NOMO-1 (cell line): Measurements from ENCODE around the gene SSNA1.
A peak's percentile ranks its signal among the peaks of the same experiment; 100 is the strongest.

Source experiments
- DNase-seq, 2 experiments: peaks; one replicate each; lab custom pipeline; 2025; ENCODE audit not compliant: unreplicated experiment in 2 of 2; lab: John Stamatoyannopoulos, UW

SSNA1 gene

DNA sequence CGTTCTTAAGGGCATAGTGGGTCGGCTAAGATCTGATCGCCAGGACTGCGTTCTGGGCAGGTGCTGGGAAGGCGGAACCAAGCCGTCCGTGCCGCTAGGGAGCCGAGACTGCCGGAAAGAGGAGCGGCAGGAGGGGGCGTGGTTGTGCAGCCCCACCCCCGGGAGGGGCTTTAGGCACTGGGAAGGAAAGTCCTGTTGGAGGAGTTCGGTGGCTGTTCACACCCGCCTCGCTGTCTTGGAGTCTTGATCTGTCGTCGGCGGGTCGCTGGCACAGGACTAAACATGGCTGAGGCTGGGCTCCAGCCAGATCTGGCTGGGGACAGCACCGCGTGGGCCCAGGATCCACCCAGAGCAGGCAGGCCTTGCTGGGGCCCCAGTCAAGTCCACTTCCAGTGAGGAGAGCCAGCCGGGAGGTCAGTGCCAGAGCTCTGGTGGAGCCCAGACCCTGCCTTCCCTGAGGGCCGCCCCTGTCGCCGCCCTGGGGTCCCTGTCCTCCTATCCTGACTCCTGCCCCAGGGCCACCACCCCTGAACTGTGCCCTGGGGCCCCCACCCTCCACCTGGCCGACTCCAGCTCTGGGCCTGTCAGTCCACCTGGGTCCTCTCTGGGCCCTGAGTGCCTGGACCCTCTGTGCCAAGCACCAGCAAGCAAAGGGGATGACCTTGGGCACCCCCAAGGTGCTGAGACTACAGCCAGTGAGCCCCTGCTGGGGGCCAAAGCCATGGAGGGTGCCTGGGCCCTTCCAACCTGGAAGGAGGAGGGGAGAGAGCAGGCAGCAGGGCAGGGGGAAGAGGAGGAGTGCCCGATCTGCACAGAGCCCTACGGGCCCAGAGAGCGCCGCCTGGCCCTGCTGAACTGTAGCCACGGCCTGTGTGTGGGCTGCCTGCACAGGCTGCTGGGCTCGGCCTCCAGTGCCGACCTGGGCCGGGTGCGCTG, 29.1 kb downstream of the SSNA1 start:
- no peak for DNase-seq

DNA sequence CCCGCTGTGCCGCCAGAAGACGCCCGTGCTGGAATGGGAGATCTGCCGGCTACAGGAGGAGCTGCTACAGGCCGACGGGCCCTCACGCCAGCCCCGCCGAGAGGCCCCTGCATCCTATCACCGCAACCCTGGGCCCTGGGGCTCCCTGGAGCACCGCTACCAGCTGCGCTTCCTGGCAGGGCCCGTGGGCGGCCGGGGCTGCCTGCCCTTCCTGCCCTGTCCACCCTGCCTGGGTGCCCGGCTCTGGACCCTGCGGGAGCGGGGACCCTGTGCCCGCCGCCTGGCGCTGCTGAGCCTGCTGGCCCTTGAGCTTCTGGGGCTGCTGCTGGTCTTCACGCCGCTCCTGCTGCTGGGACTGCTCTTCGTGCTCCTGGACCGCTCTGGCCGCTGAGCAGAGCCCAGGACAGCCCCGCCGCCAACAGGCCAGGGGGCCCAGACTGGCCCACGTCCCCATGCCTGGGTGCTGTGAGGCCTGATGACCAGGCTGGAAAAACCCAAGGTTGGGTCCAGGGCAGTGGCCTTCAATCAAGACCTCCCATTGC, 29.8 kb downstream of the SSNA1 start:
- no peak for DNase-seq

DNA sequence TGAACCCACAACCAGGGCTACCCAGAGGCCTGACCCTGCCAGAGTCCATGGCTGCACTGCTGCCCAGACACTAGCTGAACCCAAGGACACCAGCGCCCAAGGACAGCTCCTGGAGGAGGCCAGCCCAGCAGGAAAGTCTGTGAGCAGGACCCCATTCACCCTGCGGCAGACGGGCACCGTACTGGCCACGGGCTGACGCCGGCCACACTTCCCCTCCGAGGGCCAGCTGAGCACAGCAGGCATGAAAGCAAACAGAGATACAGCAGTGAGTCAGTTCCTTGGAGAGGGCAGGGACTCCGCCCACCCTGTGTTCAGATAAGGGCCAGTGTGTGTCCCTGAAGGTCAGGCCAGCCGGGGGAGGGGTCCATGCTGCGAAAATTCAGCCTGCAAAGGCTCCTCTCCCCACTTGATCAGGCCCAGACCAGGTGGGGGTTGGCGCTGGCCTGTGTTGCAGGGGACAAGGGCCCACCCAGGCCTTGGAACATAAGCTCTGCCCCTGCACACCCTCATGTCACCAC, 30.3 kb downstream of the SSNA1 start:
- DNase-seq = no peak

DNA sequence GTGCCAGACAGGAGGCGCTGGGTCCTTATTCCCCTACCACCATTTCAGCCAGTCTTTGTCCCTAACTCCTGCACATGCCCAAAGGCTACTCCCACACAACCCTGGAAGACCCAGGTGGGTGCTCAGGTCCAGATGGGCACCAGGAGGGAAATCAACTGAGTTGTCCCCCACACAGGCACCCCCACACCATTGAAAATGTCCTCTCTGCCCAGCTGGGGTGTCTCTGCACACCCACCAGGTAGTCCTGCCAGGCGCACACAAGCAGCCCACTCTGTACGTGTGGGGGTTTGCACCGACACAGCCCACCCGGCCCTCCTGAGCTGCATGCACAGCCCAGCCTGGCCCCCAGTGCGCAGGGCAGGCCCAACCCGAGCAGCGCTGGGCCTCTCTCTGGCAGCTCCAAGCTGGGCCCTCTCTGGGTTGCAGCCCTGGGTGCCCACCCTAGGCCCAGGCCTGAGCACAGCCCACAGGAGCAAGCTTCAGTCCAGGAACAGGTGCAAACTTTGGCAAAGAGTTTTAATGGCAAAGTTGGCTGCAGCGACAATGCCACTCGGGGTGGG, 31.4 kb downstream of the SSNA1 start:
- DNase-seq = no peak

DNA sequence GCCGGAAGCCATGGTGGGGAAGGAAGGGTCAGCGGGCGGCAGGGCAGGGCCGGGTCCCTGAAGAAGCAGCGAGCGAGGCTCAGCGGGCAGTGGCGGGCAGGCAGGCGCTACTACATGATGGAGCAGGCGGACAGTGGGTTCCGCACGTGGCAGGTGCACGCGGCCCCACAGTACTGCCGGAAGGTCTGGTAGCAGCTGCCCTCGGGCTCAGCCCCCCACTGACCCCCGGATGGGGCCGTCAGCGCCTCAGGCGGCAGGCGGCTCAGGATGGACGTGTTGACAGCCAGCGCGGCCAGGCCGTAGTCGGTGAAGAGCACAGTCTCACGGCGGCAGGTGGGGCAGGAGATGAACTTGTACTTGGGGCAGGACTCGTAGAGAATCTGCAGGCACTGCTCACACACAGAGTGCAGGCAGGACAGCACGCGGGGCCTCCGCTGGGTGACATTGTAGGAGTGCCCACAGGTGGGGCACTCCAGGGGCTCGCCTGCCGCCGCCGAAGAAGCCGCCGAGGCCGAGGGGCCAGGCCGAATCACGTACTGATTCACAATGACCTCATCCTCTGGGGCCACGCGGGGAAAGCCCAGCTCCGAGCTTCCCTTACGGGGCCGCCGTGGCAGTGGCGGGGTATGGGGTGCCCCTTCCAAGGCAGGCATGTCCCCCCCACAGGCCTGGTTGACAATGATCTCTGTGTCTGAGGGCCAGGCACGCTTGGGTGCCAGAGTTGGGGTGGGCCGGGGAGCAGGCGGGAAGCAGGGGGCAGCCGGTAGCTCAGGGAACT, 32.0 kb downstream of the SSNA1 start:
- DNase-seq = no peak

DNA sequence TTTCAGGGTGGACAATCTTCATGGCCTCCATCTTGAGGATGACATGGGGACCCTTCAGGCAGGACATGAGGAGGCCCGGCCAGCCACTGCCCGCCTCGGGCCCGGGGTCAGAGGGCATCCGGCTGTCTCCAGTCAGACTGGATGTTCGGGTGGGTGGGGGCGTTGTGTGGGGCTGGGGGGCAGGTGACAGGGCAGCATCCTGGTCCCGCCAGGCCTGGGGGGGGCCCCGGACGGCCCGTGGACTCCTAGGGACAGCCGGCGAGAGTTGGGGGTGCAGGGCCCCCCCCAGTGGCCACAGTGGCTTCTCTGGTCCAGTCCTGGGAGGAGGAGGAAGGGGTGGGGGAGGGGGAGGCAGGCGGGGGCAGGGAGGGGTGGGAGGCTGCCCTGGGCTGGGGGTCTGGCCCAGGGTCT, 32.6 kb downstream of the SSNA1 start:
- no peak for DNase-seq

DNA sequence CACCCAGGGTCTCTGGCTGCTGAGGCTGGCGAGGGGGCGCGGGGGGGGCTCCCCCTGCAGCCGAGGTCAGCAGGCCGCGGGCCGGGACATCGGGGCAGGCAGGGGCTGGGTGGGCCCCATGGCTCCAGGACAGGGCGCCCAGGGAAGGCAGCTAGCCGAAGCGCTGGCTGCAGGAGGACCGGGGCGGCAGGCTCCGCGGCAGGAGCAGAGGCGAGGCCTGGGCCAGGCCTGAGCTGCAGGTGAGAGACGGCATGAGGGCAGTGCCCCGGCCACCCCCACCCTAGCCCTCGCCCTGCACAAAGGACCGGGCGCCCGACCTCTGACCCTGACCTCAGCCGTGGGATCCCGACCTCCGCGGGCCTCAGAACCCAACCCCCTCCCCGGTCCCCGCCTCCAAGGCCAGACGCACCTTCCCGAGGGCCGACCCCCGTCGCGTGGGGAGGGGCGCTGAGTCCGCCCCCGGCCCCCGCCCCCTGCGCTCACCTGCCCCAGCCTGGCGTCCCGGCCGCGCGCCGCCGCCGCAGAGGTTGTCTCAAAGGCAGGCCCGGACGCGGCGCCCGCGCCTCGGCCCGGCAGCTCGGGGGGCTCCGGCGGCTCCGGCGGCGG, 33.1 kb downstream of the SSNA1 start:
- no peak for DNase-seq

DNA sequence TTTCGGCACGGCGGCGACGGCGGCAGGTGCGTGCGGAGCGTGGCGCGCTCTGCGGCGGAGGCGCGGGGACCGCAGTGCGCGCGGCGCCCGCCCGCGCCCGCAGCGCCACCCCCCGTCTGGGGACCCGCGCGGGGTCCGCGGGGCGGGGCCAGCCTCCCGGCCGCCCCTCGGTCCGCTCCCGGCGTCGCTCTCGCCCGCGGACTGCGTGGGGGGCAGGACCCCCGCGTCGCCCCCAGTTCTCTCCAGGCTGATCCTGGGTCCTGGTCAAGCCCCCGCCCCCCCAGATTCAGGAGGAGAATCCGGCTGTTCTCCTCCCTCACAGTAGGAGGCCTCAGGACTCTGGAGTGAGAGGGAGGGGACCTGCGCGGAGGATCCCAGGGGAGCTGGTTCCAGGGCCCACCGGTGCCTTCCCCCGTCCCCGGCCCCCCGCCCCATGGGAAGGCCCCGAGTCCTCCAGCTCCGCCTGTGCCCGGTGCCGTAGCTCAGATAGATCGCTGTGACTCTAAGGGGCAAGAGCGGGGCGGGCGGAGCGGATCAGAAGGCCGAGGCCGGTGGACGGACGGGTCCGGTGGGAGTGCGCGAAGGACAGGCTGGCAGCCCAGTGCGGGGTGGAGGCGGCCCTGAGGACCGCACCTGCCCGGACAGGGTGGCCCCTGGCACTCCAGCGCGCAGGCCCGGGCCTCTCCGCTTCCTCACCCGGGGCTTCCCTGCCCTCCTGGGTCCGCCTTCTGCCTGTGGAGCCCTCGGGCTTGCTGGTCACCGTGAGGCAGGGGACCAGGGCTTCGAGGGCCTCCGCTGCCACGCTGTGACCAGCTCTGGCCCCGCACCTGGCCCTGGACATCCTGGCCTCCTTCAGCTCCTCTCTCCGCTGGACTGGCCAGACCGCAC, 34.0 kb downstream of the SSNA1 start, which contains the start of gene RNF208:
Gene RNF208 (minus strand): TSS at position 51 of the 888 bp plus-strand sequence. CDS start 1,028 bp downstream, outside the sequence.
- no peak for DNase-seq

DNA sequence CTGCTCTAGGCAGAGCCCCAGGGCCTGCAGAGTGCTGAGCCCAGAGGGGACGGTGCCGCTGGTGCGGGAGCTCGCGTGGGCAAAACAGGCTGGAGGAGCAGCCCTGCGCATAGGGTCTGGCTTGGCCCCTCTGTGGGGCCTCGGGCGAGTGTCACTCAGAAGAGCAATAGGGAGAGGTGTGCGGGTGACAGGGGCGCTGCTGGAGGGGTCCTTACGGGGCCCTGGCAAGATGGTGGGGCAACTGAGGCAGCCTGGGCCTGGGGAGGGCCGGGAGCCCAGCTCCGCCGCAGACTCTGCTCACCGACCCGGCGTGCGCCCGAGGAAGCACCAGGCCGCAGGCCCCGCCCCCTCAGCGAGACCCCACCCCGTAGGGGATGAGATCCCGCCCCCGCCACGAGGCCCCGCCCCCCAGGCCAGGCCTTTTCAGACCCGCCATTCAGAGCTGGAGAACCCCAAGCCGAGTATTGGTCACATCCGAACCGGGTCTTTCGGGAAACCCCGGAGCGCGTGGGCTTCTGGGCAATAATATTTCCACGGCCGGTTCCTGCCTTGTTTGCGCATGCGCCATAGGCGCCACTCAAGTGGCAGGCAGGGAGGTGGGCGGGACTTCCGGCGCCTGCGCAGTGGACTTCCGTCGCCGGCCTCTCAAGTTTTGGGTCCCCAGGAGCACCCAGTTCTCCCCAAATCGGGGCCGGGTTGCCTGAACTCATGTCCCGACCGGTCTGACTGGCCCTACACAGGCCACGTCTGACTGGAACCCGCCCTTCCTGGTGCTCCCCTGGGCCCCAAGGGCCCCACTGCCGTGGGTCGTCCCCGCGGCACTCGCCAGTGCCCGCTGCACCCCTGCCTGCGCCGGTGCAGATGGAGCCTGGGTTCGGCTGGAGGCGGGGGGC, 34.8 kb downstream of the SSNA1 start:
- DNase-seq = peak; percentile 99 to 100

DNA sequence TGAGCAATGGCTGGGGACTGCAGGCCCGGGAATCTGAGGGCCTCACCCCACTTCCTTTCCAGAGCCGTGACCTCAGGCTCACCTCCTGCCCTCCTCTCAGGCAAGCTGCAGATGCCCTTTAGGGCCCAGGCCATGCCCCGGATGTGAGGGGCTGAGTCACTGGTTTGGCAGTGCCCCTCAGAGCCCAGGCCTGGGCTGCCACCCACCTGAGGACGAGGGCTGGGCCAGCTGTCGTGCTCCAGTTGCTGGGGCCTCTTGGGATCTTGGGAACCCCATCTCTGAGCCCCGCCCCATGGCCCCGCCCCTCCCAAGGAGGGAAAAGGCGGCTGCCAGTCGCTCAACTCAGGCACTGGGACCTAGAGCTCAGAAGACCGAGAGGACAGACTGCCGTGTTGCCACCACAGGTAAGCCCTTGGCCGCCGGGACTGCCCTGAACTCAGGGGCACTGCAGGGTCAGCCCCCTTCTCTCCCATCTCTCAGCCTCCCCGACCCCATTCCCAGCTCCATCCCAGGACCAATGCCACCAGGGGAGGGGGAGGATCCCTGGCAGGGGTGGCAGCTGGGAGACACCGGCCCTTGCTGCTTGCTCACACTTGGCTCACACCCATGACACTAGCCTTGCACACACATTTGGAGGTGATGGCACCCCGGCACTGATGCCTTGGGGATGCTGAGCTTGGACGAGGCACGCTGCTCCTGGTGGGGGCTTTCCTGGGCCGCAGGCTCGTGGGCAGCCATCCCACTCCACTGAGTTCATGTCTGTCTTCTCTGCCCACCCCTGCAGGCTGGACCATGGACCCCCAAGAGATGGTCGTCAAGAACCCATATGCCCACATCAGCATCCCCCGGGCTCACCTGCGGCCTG, 36.6 kb downstream of the SSNA1 start, which contains the start of gene CYSRT1:
Gene CYSRT1 (plus strand): TSS at position 345 of the 865 bp plus-strand sequence. CDS start 448 bp downstream, at position 793.
- peak in 1 of 2 experiments; percentile 29 for DNase-seq

DNA sequence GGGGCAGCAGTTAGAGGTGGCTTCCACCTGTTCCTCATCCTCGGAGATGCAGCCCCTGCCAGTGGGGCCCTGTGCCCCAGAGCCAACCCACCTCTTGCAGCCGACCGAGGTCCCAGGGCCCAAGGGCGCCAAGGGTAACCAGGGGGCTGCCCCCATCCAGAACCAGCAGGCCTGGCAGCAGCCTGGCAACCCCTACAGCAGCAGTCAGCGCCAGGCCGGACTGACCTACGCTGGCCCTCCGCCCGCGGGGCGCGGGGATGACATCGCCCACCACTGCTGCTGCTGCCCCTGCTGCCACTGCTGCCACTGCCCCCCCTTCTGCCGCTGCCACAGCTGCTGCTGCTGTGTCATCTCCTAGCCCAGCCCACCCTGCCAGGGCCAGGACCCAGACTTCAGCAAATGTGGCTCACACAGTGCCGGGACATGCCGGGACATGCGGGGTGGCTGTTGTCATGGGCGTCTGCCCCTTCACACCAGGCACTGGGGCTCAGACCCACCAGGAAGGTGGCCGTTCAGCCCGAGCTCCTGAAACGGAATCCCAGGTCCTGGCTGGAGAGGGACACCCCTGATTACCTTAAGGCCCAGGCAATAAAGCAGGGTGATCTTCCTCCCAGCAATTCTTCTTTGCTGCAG, 37.3 kb downstream of the SSNA1 start:
- no peak for DNase-seq

DNA sequence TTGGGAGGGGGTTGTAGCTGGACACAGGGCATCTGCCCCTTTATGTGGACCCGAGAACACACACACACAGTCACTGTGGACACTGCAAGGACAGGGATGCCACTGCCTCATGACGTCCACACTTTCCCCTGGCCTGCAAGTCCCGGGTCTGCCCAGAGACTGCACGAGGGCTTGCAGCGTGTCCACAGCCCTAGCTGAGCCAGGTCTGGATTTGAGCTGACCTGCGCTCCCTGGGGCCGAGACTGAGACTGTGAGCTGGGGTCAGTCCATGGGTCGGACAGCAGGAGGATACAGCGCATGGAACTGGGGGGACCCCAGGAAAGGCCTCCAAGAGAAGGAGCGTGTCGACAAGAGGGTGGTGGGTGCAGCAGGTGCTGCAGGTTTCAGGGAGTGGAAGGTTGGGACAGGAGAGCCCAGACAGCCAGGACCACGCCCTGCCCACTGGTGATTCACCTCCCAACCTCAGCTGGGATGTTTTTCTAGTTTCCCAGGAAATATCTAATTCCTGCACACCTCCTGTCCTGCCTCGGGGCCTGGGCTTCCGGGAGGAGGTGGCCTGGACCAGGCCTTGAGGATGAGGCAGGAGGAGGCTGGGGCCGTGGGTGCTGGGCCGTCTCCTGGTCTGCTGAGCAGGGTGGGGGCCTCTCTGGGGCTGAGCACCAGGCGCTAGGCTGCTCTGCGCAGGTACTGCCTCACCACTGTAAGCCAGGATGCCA, 38.0 kb downstream of the SSNA1 start:
- no peak for DNase-seq

DNA sequence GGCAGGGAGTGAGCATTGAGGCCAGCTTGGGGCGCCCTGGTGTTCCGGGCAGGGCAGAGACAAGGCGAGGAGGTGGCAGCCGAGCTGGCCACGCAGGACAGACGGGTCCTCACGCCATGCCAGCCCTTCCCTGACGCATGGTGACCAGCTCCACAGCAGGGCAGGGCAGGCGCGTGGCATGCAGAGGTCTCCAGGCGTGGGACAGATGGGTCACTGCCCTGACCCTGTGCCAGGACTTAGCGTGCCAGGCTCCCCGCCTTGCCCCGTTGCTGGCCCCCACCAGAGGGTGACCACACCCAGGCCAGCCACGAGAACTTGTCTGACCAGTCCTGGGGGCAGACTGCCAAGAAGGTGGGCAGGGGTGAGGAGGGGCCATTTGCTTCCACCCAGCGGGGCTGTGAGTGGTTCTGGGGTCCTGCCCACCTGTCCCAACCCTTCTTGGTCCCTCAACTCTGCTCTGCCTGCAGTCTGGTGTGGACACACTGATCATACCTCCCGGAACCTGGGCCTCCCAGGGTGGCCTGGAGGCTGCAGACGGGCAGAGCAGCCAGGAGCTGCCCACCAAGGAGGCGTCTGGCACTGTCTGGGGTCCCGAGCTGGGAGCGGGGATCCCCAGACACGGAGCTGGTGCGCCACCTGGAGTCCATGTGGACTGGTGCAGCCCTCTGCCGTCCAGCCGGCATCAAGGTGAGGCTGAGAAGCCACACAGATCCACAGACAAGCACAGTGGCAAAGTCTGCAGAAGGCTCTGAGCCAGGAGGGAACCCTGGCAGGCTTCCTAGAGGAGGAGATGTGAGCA, 38.8 kb downstream of the SSNA1 start, which contains the start of gene RNF224:
Gene RNF224 (plus strand): TSS at position 449 of the 799 bp plus-strand sequence. CDS start 834 bp downstream, outside the sequence.
- DNase-seq = peak; percentile 73 to 88

DNA sequence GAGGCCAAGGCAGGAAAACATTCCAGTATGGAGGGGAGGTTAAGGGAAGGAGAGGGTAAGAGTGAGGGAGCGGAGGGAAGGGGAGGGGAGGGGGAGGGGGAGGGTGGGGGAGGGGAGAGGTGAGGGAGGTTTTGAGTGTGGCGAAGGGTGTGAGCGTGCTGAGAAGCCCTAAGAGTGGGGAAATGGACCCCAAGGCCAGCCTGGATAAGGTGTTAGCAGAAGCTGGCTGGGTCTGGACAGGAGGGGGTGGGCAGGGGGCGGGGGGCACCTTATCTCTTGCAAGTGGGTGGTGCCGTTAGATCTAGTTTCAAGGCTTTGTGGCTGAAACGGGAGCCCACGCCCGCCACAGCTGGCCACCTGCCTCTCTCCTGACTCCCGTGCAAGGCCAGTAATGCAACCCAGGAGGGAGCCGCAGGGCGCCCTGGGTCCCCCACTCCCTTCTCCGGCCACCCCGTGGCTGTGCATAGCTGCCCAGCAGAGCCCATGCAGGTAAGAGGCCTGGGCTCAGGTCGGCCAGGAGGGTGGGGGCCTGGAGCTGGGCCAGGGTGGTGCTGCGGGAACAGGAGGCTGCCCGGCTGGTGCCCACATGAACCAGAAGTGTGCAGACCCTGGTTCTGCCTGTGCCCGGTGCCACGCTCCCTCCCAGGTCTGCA, 39.5 kb downstream of the SSNA1 start:
- no peak for DNase-seq

DNA sequence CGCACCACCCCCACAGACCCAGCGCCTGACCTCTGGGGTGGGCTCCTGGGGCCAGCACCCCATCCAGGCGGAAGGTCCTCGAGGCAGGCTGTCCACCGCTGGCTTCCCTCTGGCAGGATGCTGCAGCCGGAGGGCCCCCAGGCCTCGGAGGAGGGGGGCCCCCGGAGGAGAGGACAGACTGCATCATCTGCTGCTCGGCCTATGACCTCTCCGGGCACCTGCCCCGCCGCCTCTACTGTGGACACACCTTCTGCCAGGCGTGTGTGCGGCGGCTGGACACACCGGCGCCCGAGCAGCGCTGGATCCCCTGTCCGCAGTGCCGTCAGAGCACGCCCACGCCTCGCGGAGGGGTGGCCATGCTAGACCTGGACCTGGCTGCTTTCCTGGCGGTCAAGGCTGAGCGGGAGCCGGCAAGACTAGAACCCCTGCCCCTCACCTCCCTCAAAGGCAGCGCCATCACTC, 40.1 kb downstream of the SSNA1 start:
- no peak for DNase-seq
